Lung (tissue), 12 donors: Measurements from ENCODE around the gene CBL. TPM values are rescaled to one million over a fixed set of nuclear protein-coding genes. Genes with fewer than 3 reads are reported as not detected.

ENCODE experiments used
- ATAC-seq: fragments of 200-7000 bp; cut with Tn5 transposase; one replicate; pipeline ENCODE4 v1.9.1; 2020; ENCODE audit warnings: moderate number of reproducible peaks; ENCODE audit not compliant: insufficient read depth, low FRiP score
- DNase-seq, 3 donors: peaks; one replicate each; pipeline ENCODE4 v3.0.0-alpha.2; 2013 to 2017
- H3K27ac ChIP-seq, 2 donors: one replicate each; pipeline ENCODE4 v1.5.1; 2013; ENCODE audit warnings: mild to moderate bottlenecking in 2 of 2, moderate library complexity in 2 of 2, control low read depth in 1 of 2, inconsistent platforms in 1 of 2, low read depth in 1 of 2, low read length in 1 of 2
- H3K27me3 ChIP-seq, 3 donors: one replicate each; pipeline ENCODE4 v1.5.1; 2013; ENCODE audit warnings: low read length in 2 of 3; ENCODE audit not compliant: control insufficient read depth in 3 of 3, insufficient read depth in 3 of 3
- H3K36me3 ChIP-seq, 4 donors: one replicate each; pipeline ENCODE4 v1.5.1; 2013; ENCODE audit warnings: low read length in 4 of 4, mild to moderate bottlenecking in 1 of 4, moderate library complexity in 1 of 4; ENCODE audit not compliant: control insufficient read depth in 4 of 4, insufficient read depth in 4 of 4
- H3K4me1 ChIP-seq, 5 donors: one replicate each; pipeline ENCODE4 v1.5.1; 2013; ENCODE audit warnings: low read length in 5 of 5, mild to moderate bottlenecking in 2 of 5, moderate library complexity in 1 of 5; ENCODE audit not compliant: control insufficient read depth in 5 of 5, insufficient read depth in 5 of 5
- H3K4me3 ChIP-seq: one replicate; pipeline ENCODE4 v1.5.1; 2013; ENCODE audit warnings: mild to moderate bottlenecking, control low read depth, moderate library complexity
- H3K9ac ChIP-seq, 2 donors: one replicate each; pipeline ENCODE4 v1.5.1; 2013; ENCODE audit warnings: low read length in 2 of 2, control low read depth in 1 of 2; ENCODE audit not compliant: insufficient read depth in 1 of 2
- H3K9me3 ChIP-seq, 4 donors: one replicate each; pipeline ENCODE4 v1.5.1; 2013; ENCODE audit warnings: low read length in 3 of 4, mild to moderate bottlenecking in 1 of 4, moderate library complexity in 1 of 4; ENCODE audit not compliant: control insufficient read depth in 4 of 4, insufficient read depth in 3 of 4
- CTCF ChIP-seq: IDR thresholded peaks from 2 replicates; pipeline ENCODE4 v1.5.1; 2012; ENCODE audit warnings: mild to moderate bottlenecking; ENCODE audit errors: control extremely low read depth, extremely low read depth
- WGBS, 2 donors: extraction: QIAGEN DNeasy Blood & Tissue Kit; methylation state at CpG; one replicate each; pipeline ENCODE4 v1.1.7; 2013; 5-methylcytosine and 5-hydroxymethylcytosine counted together
- polyA plus RNA-seq, 2 donors: library from polyadenylated mRNA; stranded (reverse); fragments of 200-250 nt; gene quantifications; one replicate each; pipeline ENCODE4 v1.2.1, GENCODE V29; 2013
- total RNA-seq, 2 donors: library from RNA; depleted of rRNA in 1 of 2; stranded (reverse); fragments of >200 nt in 1 of 2; gene quantifications; one replicate each; pipeline ENCODE4 v1.2.1, GENCODE V29; 2014 to 2021
- donor health status: control.
- donor health status: control.
- donor health status: Bipolar disorder and iron deficiency.
- donor health status: healthy.
- donor health status: DM: yes; HTN: yes; CAD: no.

Gene CBL
- total and polyA plus RNA-seq, 4 donors = 8.7 to 25.1 (median 16.1) TPM

- no peak for DNase-seq
- WGBS, 2 donors = 73 to 75% methylated on average over 5 of the region's 5 CpGs
- Histone ChIP-seq H3K36me3 (peaks cover 7 to 32% (median 18%) of the 10 kb centered on the region in 4 donors), H3K4me3 (no peak overlapping the region), H3K4me1 (no peaks in the 10 kb centered on the region), H3K9ac (no peak overlapping the region), H3K27me3 (no peaks in the 10 kb centered on the region), H3K27ac (peak overlapping the region in 1 of 2 donors; percentile 17), H3K9me3 (no peaks in the 10 kb centered on the region)
- TF ChIP-seq CTCF = no peak
- ATAC-seq = no peak
Observed at GRCh38 chr11:119306373-119306890, 100.3 kb downstream of the CBL start.

GRCh38 chr11:119307219-119307618 is 101.1 kb downstream of the CBL start:
- no peaks in the 10 kb centered on the region for H3K27me3 ChIP-seq
- peak overlapping the region in 1 of 2 donors; percentile 37 for H3K27ac ChIP-seq
- H3K4me3 ChIP-seq = no peak overlapping the region
- no peak for TF ChIP-seq CTCF
- peak in 1 of 3 donors; percentile 26 for DNase-seq
- H3K4me1 ChIP-seq = peaks cover 0 to 3% (median 0%) of the 10 kb centered on the region in 5 donors
- 74 to 81% methylated on average over 1 of the region's 1 CpG for WGBS, 2 donors
- ATAC-seq = no peak
- no peak overlapping the region for H3K9ac ChIP-seq
- peaks cover 7 to 32% (median 18%) of the 10 kb centered on the region in 4 donors for H3K36me3 ChIP-seq
- no peaks in the 10 kb centered on the region for H3K9me3 ChIP-seq

- ATAC-seq = no peak
Observed at GRCh38 chr11:119307974-119308373, 101.8 kb downstream of the CBL start.

More at GRCh38 chr11:119307974-119308373, 101.8 kb downstream of the CBL start:
- no peak for TF ChIP-seq CTCF
- no peak overlapping the region for H3K9ac ChIP-seq
- no peak overlapping the region for H3K4me3 ChIP-seq
- no peaks in the 10 kb centered on the region for H3K9me3 ChIP-seq
- peaks cover 0 to 4% (median 0%) of the 10 kb centered on the region in 5 donors for H3K4me1 ChIP-seq
- H3K27ac ChIP-seq = no peak overlapping the region
- H3K36me3 ChIP-seq = peaks cover 7 to 35% (median 16%) of the 10 kb centered on the region in 4 donors
- WGBS, 2 donors = 81 to 87% methylated on average over 5 of the region's 5 CpGs
- no peaks in the 10 kb centered on the region for H3K27me3 ChIP-seq
- DNase-seq = no peak
